Psoas muscle (tissue), 8 donors: ENCODE measurements around the gene ALPK3. TPM values are rescaled to one million over a fixed set of nuclear protein-coding genes. Genes with fewer than 3 reads are reported as not detected.

Experiments
- ATAC-seq, 4 donors: fragments of 200-7000 bp; cut with Tn5 transposase; one replicate each; pipeline ENCODE4 v1.9.1; 2020; ENCODE audit warnings: moderate library complexity in 3 of 4, mild to moderate bottlenecking in 2 of 4
- DNase-seq, 2 donors: peaks; one replicate each; pipeline ENCODE4 v3.0.0-alpha.2; 2020
- H3K27ac ChIP-seq: fragments of 200-600 bp; one replicate; pipeline ENCODE4 v1.8.0; 2022
- H3K27me3 ChIP-seq, 3 donors: fragments of 200-600 bp in 1 of 3; one replicate each; pipeline versions ENCODE4 v1.6.1 to v1.8.0; 2013 to 2022; ENCODE audit warnings: low read length in 2 of 3, mild to moderate bottlenecking in 2 of 3, moderate library complexity in 1 of 3; ENCODE audit not compliant: insufficient read depth in 3 of 3
- H3K36me3 ChIP-seq, 2 donors: fragments of 200-600 bp in 1 of 2; one replicate each; pipeline versions ENCODE4 v1.6.1 to v1.8.0; 2013 to 2022; ENCODE audit warnings: low read depth in 1 of 2, mild to moderate bottlenecking in 1 of 2, moderate library complexity in 1 of 2; ENCODE audit not compliant: insufficient read depth in 1 of 2
- H3K4me1 ChIP-seq: fragments of 200-600 bp; one replicate; pipeline ENCODE4 v1.8.0; 2022
- H3K4me3 ChIP-seq: fragments of 200-600 bp; one replicate; pipeline ENCODE4 v1.8.0; 2022; ENCODE audit warnings: mild to moderate bottlenecking
- H3K9me3 ChIP-seq: fragments of 200-600 bp; one replicate; pipeline ENCODE4 v1.8.0; 2022
- CTCF ChIP-seq: fragments of 200-600 bp; IDR thresholded peaks from one replicate; pipeline ENCODE4 v1.8.0; 2022; ENCODE audit warnings: antibody characterized with exemption
- WGBS, 3 donors: extraction: QIAGEN DNeasy Blood & Tissue Kit; methylation state at CpG; one replicate each; pipeline versions ENCODE4 v1.1.6 to v1.1.7; 2013; 5-methylcytosine and 5-hydroxymethylcytosine counted together
- intact Hi-C, 2 donors: fragments of 100-400 bp; cut with DNase I; formaldehyde crosslinking; loops; one replicate each; pipeline versions ENCODE4 v1.11.0 to v1.14.2; 2022
- polyA plus RNA-seq, 3 donors: library from polyadenylated mRNA; stranded (reverse); fragments of 200-250 nt; gene quantifications; one replicate each; pipeline ENCODE4 v1.2.3, GENCODE V29; 2013
- total RNA-seq, 4 donors: library from RNA; stranded (reverse); fragmentation: NEBNext Ultra II Directional in 2 of 4; extraction: Animal tissue kit (Norgen Biotek cat#: 25700) in 2 of 4; gene quantifications; one replicate each; pipeline versions ENCODE4 v1.2.1 to v1.2.4, GENCODE V29; 2021 to 2023
- donor health status: healthy with polysubstance abuse.
- donor health status: DM: no; HTN: no; CAD: no; lungs with moderate emphysema.
- donor health status: Bipolar disorder and iron deficiency.
- donor health status: healthy.
- donor health status: DM: yes; HTN: yes; CAD: no.
- donor health status: DM: no; HTN: no; CAD: no.
- donor health status: DM: no; HTN: no; CAD: no.
- donor health status: DM: yes; HTN: yes; CAD: no.

The ALPK3 gene
- total and polyA plus RNA-seq, 7 donors = 75.7 to 461 (median 245) TPM

- H3K4me3 ChIP-seq = no peak overlapping the region
- 87 to 97% (median 88%) methylated on average over 10 of the region's 10 CpGs for WGBS, 3 donors
These were observed 75.7 kb downstream of the ALPK3 start for GRCh38 chr15:84892786-84893307.

GRCh38 chr15:84893607-84894006, 76.5 kb downstream of the ALPK3 start:
- TF ChIP-seq CTCF = no peak
- Histone ChIP-seq H3K27ac (no peak overlapping the region), H3K36me3 (no peaks in the 10 kb centered on the region), H3K9me3 (no peaks in the 10 kb centered on the region), H3K4me1 (no peaks in the 10 kb centered on the region), H3K4me3 (no peak overlapping the region), H3K27me3 (no peaks in the 10 kb centered on the region)
- no peak for DNase-seq
- intact Hi-C loops = no loop called here
- no peak for ATAC-seq
- 85 to 94% (median 91%) methylated on average over 10 of the region's 10 CpGs for WGBS, 3 donors

More at GRCh38 chr15:84892786-84893307, 75.7 kb downstream of the ALPK3 start:
- TF ChIP-seq CTCF = no peak
- no peaks in the 10 kb centered on the region for H3K27me3 ChIP-seq
- H3K36me3 ChIP-seq = no peaks in the 10 kb centered on the region
- ATAC-seq = no peak
- DNase-seq = no peak
- no peak overlapping the region for H3K27ac ChIP-seq
- no peaks in the 10 kb centered on the region for H3K9me3 ChIP-seq
- no peaks in the 10 kb centered on the region for H3K4me1 ChIP-seq
- intact Hi-C loops = no loop called here

GRCh38 chr15:84894736-84895425, 77.7 kb downstream of the ALPK3 start:
- no peak for TF ChIP-seq CTCF
- Histone ChIP-seq H3K4me1 (no peaks in the 10 kb centered on the region), H3K36me3 (no peaks in the 10 kb centered on the region), H3K27ac (no peak overlapping the region), H3K27me3 (no peaks in the 10 kb centered on the region), H3K4me3 (no peak overlapping the region), H3K9me3 (no peaks in the 10 kb centered on the region)
- 89 to 91% (median 90%) methylated on average over 12 of the region's 12 CpGs for WGBS, 3 donors
- ATAC-seq = no peak
- DNase-seq = no peak
- intact Hi-C loops = no loop called here

GRCh38 chr15:84898761-84899160, 81.6 kb downstream of the ALPK3 start:
- Histone ChIP-seq H3K9me3 (no peaks in the 10 kb centered on the region), H3K36me3 (no peaks in the 10 kb centered on the region), H3K4me1 (peaks cover 3% of the 10 kb centered on the region), H3K4me3 (no peak overlapping the region), H3K27ac (no peak overlapping the region), H3K27me3 (no peaks in the 10 kb centered on the region)
- WGBS, 3 donors = 71 to 73% (median 73%) methylated on average over 4 of the region's 4 CpGs
- intact Hi-C loops = no loop called here
- no peak for TF ChIP-seq CTCF
- DNase-seq (no peak), ATAC-seq (no peak)

- no peaks in the 10 kb centered on the region for H3K27me3 ChIP-seq
- DNase-seq = no peak
- no peaks in the 10 kb centered on the region for H3K36me3 ChIP-seq
- WGBS, 3 donors = 87 to 91% (median 89%) methylated on average over 7 of the region's 7 CpGs
- intact Hi-C loops = no loop called here
- H3K27ac ChIP-seq = no peak overlapping the region
- no peaks in the 10 kb centered on the region for H3K9me3 ChIP-seq
- no peak for TF ChIP-seq CTCF
- H3K4me1 ChIP-seq = peaks cover 13% of the 10 kb centered on the region
- H3K4me3 ChIP-seq = no peak overlapping the region
- ATAC-seq = no peak
These were observed 82.6 kb downstream of the ALPK3 start for GRCh38 chr15:84899750-84900149.
